NCI-H128 (cell line): ENCODE measurements around the gene GSPT1.
A peak's percentile ranks its signal among the peaks of the same experiment; 100 is the strongest.
"Not testable (repeated sequence)": the region's sequence is repeated elsewhere in the genome, so short reads cannot be mapped to it uniquely, and the experiment has no call there.

Experiments used
- DNase-seq: peaks from one replicate; lab custom pipeline; 2025; ENCODE audit not compliant: unreplicated experiment; lab: John Stamatoyannopoulos, UW

Gene GSPT1

GRCh38 chr16:11862489-11862888 is 53.3 kb downstream of the GSPT1 start:
- no peak for DNase-seq

- DNase-seq, result no peak
These were observed 58.6 kb downstream of the GSPT1 start for GRCh38 chr16:11857161-11857560.

GRCh38 chr16:11852092-11852809 is 63.5 kb downstream of the GSPT1 start:
- DNase-seq, result no peak

- peak; percentile 59 for DNase-seq
These were observed 64.3 kb downstream of the GSPT1 start, which contains the start of gene RSL1D1 for GRCh38 chr16:11851294-11852091. Gene RSL1D1 (minus strand): TSS chr16:11851542. CDS start chr16:11851512, 30 bp downstream.

- no peak for DNase-seq
These were observed 66.9 kb downstream of the GSPT1 start for GRCh38 chr16:11848842-11849241.

- no peak for DNase-seq
These were observed 71.3 kb downstream of the GSPT1 start for GRCh38 chr16:11844499-11844898.

- no peak for DNase-seq
These were observed 71.9 kb downstream of the GSPT1 start for GRCh38 chr16:11843861-11844260.

- DNase-seq, result no peak
These were observed 72.5 kb downstream of the GSPT1 start for GRCh38 chr16:11843206-11843605.

GRCh38 chr16:11841026-11841425 is 74.7 kb downstream of the GSPT1 start:
- no peak for DNase-seq

- no peak for DNase-seq
These were observed 79.0 kb downstream of the GSPT1 start for GRCh38 chr16:11836650-11837244.

- DNase-seq, result no peak
These were observed 79.7 kb downstream of the GSPT1 start for GRCh38 chr16:11835891-11836649.

GRCh38 chr16:11835309-11835708 is 80.4 kb downstream of the GSPT1 start:
- no peak for DNase-seq

GRCh38 chr16:11833951-11834695 is 81.6 kb downstream of the GSPT1 start:
- no peak for DNase-seq

GRCh38 chr16:11828696-11829095 is 87.1 kb downstream of the GSPT1 start:
- no peak for DNase-seq

GRCh38 chr16:11825520-11826165 is 90.1 kb downstream of the GSPT1 start:
- DNase-seq, result not testable (repeated sequence)

- DNase-seq, result no peak
These were observed 91.4 kb downstream of the GSPT1 start for GRCh38 chr16:11824362-11824761.

- not testable (repeated sequence) for DNase-seq
These were observed 92.1 kb downstream of the GSPT1 start for GRCh38 chr16:11823645-11824044.

- no peak for DNase-seq
These were observed 96.0 kb downstream of the GSPT1 start for GRCh38 chr16:11819798-11820197.

- DNase-seq, result not testable (repeated sequence)
These were observed 96.8 kb downstream of the GSPT1 start for GRCh38 chr16:11818970-11819369.
